ENCODE data around the gene PRMT1. TPM values are rescaled to one million over a fixed set of nuclear protein-coding genes. Genes with fewer than 3 reads are reported as not detected.

The PRMT1 gene
- 266 and 394 TPM in 2 replicates for total RNA-seq

DNA sequence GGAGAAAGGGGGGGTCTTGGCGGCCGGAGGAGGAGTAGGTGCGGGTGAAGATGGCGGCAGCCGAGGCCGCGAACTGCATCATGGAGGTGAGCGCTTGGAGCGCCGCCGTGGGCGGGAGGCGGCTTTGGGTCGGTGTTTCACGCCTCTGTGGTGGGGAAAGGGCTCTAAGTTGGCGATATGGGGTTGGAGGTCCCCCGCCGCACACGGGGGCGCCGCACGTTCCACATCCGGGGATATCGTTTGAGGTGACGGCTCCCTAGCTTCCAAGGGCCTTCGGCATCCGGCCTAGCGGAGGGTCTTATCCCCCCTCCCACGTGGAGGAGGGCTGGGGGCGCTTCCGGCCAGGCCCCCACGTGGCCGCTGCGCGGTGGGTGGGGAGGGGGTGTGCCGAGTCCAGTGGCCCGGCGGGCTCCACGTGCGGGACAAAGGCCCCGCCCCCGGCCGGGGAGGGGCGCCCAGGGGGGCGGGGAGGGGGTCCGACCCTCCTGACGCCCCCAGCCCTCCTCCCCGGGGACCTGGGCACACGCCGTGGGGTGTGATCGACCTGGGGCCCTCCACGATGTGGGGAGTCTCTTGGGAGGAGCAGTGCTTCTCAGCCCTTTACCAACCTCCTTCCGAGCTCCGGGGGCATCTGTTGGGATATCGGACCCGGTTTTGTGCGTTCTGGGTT lies at the start of gene PRMT1:
PRMT1 (plus strand) TSS at position 41 of the 670 bp plus-strand sequence; CDS start at position 51, 10 bp downstream.

DNA sequence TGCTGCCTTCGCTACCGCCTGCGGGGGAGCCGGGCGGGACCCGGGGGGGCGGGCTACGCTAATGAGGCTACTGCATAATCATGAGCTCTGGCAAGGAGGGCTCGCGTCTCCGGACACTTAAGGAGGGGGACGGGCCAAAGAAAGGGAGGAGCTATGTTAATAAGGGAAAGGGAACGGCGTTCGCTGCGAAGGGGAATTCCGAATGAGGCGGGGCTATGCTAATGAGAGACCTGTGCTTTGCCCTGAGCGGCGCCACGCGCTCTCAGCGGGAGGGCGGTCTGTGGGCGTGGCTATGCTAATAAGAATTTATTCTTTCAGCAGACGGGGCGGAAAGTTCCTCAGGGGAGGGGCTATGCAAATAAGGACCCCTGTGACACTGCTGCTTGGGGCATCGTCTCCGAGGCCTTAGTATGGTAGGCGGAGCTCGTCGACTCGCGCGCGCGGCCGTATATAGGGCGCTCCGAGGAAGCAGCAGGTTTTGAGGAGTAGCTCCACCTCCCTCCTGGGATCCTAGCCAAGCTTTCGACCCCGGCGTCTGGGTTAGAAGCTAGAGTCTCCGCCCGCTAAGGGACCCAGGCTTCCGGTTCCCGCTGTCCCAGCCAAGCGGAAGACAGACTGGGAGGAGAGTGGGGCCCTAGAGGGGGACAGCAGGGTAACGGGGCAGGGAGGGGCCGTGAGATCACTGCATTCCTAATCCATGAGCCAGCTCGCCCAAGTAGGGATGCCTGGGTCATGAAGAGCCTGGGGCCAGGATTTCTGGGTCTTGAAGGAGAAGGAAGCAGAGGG lies 36.8 kb upstream of the PRMT1 start, which contains the start of gene RRAS:
RRAS (minus strand) TSS at position 31 of the 786 bp plus-strand sequence. CDS start 45 bp downstream, outside the sequence.

DNA sequence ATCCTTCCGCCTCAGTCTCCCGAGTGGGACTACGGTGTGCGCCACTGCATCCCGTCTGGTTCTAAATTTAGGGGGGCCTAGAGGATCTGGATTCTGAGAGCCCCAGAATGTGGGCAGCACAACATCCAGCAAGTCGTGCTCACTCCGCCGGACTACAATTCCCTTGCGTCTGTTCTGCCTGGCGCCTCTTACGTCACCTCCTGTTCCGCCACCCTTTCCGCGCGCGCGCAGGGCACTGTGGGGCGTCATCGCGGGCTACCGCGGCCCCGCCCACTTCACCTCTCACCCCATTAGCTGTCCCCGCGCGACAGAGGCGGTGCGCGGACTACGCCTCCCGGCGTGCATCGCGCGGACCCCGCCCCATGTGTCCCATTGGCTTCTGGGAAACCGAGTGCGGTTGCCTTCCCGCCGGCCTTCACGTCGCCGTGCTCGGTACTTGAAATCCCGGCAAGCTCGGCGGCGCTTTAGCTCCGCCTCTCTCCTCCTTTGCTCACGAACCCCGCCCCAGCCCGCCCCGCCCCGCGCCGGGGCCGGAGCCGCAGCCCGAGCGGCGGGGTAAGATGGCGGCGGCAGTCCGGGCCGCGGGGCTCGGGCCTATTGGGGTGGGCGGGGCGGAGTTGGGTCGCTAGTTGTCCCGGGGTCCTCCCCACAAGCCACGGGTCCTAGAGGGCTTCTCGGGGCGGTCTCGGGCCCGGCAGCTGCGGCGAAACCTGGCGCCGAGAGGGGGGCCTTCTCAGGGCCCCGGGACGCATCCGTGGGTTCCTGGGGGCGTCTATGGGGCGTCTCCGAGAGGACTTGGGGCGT lies 35.2 kb upstream of the PRMT1 start, which contains the start of gene SCAF1:
SCAF1 (plus strand) TSS at position 522 of the 804 bp plus-strand sequence. CDS start 2,818 bp downstream, outside the sequence.

DNA sequence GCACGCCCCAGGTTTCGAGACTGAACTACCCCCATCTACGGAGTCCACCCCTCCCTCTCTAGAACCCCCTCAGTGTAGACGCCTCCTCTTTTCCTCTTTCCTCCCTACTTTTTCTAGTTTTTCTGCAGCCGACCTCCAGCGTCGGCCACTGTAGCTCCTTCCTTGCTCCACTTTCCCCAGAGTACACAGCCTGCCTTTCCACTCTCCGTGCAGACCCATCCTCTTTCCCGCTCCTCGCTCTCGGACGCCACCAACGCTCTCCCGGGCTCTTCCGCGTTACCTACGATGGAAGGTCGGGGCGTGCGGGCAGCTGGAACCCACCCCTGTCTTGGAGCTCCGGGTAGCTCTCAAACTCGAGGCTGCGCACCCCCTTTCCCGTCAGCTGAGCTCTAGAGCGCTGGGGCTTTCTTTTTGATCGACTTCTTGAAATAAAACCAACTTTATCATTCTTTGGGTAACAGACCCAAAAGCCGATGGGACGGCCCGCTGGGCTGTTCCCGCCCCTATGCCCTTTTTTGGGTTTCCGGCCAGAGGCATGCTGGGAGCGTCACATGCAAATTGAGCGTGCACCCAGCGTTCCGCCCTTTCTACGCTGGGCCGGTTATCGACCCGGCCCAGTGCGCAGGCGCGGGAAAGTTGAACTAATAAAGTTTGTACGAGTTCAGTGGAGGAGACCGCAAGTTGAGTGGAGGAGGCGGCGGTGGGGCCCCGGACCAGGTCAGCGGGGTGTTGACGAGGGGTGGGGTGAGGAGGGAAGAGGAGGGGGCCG lies 11.5 kb upstream of the PRMT1 start, which contains the start of the genes BCL2L12 and IRF3:
BCL2L12 (plus strand) TSS at position 583 of the 769 bp plus-strand sequence. CDS start 760 bp downstream, outside the sequence.
IRF3 (minus strand) TSS at position 507 of the 769 bp plus-strand sequence. CDS start 1,019 bp downstream, outside the sequence.

DNA sequence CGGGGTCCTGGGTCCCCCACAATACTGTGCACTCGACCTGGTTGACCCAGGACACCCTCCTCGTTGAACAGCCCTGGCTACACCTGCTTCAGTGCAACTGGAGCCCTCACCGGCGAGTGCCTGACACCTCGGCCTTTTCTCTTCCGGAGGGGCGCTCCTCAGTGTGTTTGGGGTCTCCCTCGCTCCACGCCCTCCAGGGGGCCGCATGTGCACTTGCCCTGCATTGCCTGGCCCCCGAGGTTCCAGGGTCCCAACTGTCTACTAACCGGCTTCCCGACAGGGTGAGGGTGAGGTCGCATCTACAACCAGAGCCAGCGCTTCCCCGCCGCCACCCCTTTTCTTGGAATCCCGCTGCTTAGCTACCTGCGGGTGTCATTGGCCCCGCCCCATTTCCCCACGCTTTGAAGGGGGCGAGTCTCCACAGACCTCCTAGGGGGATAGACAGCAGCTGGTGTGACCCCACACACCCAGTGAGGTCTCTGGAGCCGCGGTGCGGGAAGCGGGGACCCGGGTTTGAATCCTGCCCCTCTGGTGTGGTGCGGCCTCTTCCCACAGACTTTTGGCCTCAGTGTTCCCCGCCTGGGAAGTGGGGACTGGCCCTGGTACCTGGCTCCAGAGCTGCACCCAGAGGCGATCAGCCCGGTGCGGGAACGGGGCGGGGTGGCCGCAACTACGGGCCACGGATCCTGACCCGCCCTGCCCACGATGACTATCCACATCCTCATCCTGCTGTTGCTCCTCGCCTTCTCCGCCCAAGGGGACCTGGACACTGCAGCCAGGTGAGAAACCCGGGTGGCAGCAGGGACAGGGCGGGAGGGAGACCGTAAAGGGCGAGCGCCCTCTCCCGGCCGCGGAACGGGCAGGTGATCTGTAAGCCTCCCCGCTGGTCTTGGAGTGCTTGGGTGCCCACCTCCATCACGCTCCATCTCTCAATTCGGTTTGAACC lies 12.3 kb downstream of the PRMT1 start, which contains the start of gene ADM5:
ADM5 (plus strand) TSS at position 462 of the 946 bp plus-strand sequence; CDS start at position 706, 244 bp downstream.

DNA sequence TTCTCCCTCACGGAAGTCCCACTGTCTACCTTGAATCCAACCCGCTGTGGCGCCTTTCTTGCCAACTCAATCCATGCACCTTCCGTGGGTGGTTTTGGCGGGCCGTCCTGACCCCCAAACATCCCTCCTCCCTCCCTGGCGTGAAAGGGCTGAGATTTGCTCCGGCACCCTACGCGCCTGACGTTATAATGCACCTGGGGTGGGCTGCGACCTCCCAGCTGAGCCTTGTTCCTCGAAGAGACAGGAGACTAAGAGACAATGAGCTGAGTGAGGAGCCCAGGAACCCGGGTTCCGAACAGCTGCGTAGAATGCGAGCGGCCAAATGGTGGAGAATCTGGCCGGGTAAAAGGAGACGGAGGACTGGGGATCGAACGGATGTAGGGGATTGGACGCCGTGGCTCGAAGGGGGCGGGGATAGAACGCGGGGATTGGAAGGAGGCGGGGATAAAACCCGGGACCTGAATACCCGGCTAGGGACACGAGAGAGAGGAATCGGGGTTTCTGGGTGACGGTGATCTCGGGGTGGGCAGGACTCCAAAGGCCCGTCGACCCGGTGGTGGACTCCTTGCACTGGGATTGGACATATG lies 13.7 kb downstream of the PRMT1 start, which contains the start of gene CPT1C:
CPT1C (plus strand) TSS at position 461 of the 587 bp plus-strand sequence. CDS start 1,137 bp downstream, outside the sequence.

Other genes starting within 250 kb of the PRMT1 start
- 0.21 TPM in 1 of 2 replicates, not detected in the other for gene SLC17A7, start 235.7 kb upstream of the PRMT1 start, total RNA-seq
- 69.4 and 70.3 TPM in 2 replicates for gene PIH1D1, start 225.5 kb upstream of the PRMT1 start, total RNA-seq
- 17.7 and 27.3 TPM in 2 replicates for gene ALDH16A1, start 224.0 kb upstream of the PRMT1 start, total RNA-seq
- 0.34 and 1.00 TPM in 2 replicates for gene FLT3LG, start 203.1 kb upstream of the PRMT1 start, total RNA-seq
- gene RPL13A, start 189.7 kb upstream of the PRMT1 start, total RNA-seq = 2,080 and 4,704 TPM in 2 replicates
- gene RPS11, start 180.8 kb upstream of the PRMT1 start, total RNA-seq = 1,866 and 3,662 TPM in 2 replicates
- 10.8 and 13.0 TPM in 2 replicates for gene FCGRT, start 164.6 kb upstream of the PRMT1 start, total RNA-seq
- 0.34 and 0.43 TPM in 2 replicates for gene RCN3, start 149.3 kb upstream of the PRMT1 start, total RNA-seq
- gene NOSIP, start 96.7 kb upstream of the PRMT1 start, total RNA-seq = 28.1 and 57.8 TPM in 2 replicates
- gene PRRG2, start 96.0 kb upstream of the PRMT1 start, total RNA-seq = 5.4 and 7.9 TPM in 2 replicates
- gene PRR12, start 86.1 kb upstream of the PRMT1 start, total RNA-seq = 1.4 and 7.8 TPM in 2 replicates
- 32.1 and 44.4 TPM in 2 replicates for gene RRAS, start 37.1 kb upstream of the PRMT1 start, total RNA-seq
- gene SCAF1, start 35.1 kb upstream of the PRMT1 start, total RNA-seq = 11.6 and 31.3 TPM in 2 replicates
- gene IRF3, start 11.4 kb upstream of the PRMT1 start, total RNA-seq = 104 and 109 TPM in 2 replicates
- gene BCL2L12, start 11.3 kb upstream of the PRMT1 start, total RNA-seq = 2.7 and 4.4 TPM in 2 replicates
- under 0.01 and 0.78 TPM in 2 replicates for gene ADM5, start 12.3 kb downstream of the PRMT1 start, total RNA-seq
- 0.21 and 0.34 TPM in 2 replicates for gene CPT1C, start 13.8 kb downstream of the PRMT1 start, total RNA-seq
- 0.34 TPM in 1 of 2 replicates, not detected in the other for gene TSKS, start 86.0 kb downstream of the PRMT1 start, total RNA-seq
- 36.9 and 89.5 TPM in 2 replicates for gene AP2A1, start 89.7 kb downstream of the PRMT1 start, total RNA-seq
- gene FUZ, start 136.0 kb downstream of the PRMT1 start, total RNA-seq = 10.6 and 16.5 TPM in 2 replicates
- gene MED25, start 141.0 kb downstream of the PRMT1 start, total RNA-seq = 7.9 and 25.1 TPM in 2 replicates
- 17.4 and 41.6 TPM in 2 replicates for gene PTOV1, start 173.9 kb downstream of the PRMT1 start, total RNA-seq
- 27.1 and 27.7 TPM in 2 replicates for gene PNKP, start 190.3 kb downstream of the PRMT1 start, total RNA-seq
- 7.9 and 11.7 TPM in 2 replicates for gene AKT1S1, start 200.1 kb downstream of the PRMT1 start, total RNA-seq
- 4.8 and 8.8 TPM in 2 replicates for gene TBC1D17, start 200.4 kb downstream of the PRMT1 start, total RNA-seq
- 0.14 and 0.34 TPM in 2 replicates for gene IL4I1, start 219.6 kb downstream of the PRMT1 start, total RNA-seq